Stimulated activated CD4-positive, alpha-beta T cell treated with anti-CD3 and anti-CD28 coated beads, Interleukin-15, amount 100 ng/mL, for 1 hour (primary cell): ENCODE data around the gene CFAP99.

Experiments used
- DNase-seq, 2 donors: peaks; one replicate each; pipeline ENCODE4 v3.0.0-alpha.2; 2020; ENCODE audit warnings: low read depth in 1 of 2, low spot score in 1 of 2

The CFAP99 gene

DNA sequence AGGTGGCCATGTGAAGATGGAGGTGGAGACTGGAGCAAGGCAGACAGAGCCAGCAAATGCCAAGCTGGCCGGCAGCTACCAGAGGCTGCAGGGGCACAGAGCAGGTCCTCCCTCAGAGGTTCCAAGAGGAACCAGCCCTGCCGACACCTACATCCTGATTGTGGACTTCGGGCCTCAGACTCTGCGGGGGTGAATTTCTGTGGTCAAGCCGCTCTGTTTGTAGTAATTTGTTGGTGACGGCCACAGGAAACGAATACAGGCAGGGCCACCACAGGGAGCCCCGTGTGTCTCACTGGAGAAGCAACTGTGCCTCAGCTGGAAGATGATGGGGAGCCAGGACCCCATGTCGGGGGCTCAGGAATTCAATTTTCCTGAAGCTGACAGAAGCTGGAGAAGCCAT, 28.6 kb upstream of the CFAP99 start:
- no peak for DNase-seq

- no peak for DNase-seq
Measured at GRCh38 chr4:2390784-2391421, 27.9 kb upstream of the CFAP99 start.

GRCh38 chr4:2393353-2394270, 25.1 kb upstream of the CFAP99 start:
- no peak for DNase-seq

DNA sequence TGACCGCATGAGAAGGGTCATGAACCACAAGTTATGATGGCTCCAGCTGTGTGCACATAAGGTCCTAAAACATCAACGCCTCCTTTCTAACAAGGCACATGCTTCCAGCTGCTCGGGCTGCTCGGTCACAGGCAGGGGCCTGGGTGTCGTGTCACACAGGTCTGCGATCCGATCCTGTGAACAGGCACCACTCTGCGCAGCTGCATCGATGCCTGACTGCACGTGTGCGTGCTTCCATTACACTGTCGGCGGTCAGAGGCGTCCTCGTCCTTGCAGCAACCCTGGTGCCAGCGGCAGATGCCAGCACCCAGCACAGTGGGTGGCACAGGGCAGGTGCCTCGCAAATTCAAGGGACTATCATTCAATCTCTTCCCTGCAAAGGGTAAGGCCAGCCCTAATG, 24.2 kb upstream of the CFAP99 start:
- DNase-seq: no peak

GRCh38 chr4:2395038-2395437, 23.7 kb upstream of the CFAP99 start:
- DNase-seq: no peak

DNA sequence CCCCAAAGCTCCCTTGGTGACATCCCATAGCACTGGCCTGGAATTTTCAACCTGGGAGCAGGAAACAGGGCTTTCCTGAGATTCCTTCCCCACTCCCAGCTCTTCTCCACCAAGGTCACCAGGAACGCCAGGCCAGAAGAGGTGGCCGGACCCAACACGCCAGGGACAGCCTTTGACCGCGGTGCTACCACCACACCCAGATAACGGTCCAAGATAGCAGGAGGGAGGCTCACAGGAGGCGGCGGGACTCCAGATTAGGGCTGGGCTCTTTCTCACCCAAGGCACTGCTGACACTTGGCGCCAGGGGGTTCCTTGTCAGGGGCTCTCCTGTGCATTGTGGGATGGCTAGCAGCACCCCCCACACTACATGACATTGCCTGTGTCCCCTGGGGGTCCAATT, 23.2 kb upstream of the CFAP99 start:
- no peak for DNase-seq

GRCh38 chr4:2396781-2397368, 21.9 kb upstream of the CFAP99 start:
- no peak for DNase-seq

DNA sequence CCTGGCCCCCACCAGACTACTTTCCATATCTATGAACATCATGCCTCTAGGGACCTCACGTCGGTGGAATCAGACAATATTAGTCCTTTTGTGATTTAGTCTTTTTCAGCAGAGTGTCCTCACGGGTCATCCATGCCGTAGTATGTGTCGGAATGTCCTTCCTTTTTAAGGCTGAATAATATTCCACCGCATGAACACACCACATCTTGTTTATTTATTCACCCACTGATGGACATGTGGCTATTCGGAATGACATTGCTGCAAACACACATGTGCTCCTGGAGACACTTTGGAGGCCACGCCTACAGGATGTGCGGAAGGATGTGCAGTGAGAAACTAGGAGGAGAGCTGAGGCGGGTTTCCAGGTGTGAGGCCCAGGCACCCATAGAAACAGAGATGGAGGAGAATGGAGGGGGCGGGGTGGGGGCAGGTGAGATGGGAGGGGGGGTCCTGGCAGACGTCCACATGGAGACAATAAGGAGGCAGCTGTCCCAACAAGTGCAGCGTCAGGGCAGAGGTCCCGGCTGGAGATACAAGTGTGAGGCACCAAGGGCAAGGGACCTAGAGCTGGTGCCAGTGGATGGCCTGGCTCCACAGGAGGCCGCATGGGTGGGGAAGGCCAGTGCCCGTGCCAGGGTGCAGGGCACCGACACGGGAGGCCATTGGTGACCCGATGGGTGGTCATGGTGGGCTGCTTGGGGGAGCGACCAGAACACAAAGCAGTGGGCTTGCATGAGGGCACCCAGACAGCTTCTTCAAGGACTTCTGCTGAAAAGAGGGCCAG, 21.0 kb upstream of the CFAP99 start:
- DNase-seq: no peak

GRCh38 chr4:2399216-2399615, 19.5 kb upstream of the CFAP99 start:
- no peak for DNase-seq

DNA sequence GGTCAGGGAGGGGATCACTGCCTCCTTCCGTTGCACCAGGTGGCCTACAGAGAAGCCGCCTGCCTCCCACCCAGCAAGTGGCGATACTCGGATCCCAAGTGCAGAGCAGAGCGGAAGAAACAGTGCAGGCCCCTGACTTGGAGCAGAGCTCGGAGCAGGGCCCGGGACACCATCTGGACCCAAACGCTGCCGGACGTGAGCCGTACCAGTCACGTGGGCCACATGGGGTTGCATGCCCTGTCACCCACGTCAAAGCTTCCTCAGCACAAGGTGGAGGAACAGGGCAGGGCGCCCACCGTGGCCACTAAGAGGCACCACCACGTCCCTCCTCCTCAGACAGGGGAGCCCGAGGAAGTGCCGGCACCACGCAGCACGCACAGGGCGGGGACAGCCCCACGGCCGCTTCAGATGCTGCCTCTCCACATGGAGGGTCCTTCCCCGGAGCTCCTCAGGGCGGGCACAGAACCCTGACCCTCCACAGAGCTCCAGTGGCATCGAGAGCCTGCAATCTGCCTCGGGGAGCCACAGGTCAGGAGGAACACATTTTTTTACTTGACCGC, 19.0 kb upstream of the CFAP99 start:
- DNase-seq: no peak

- DNase-seq: no peak
Measured at GRCh38 chr4:2400841-2401609, 17.7 kb upstream of the CFAP99 start.

DNA sequence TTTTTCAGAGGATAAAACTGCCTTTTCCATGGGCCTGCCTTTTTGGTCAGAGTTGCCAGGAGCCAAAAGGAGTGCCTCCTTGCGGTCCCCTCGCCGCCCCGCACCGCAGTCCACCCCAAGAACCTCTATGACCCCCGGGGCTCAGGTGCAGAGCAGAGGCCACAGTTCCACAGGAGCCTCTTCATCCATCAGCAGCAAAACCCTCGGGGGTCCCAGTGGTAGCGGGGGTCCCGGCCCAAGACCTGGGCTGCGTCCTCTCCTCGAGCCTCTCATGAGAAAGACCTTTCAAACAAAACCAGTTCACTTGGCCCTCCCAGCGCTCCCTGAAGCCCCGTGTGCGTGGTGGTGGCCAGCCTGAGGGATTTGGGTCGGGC, 17.2 kb upstream of the CFAP99 start:
- no peak for DNase-seq

- DNase-seq: no peak
Measured at GRCh38 chr4:2402048-2402842, 16.5 kb upstream of the CFAP99 start.

DNA sequence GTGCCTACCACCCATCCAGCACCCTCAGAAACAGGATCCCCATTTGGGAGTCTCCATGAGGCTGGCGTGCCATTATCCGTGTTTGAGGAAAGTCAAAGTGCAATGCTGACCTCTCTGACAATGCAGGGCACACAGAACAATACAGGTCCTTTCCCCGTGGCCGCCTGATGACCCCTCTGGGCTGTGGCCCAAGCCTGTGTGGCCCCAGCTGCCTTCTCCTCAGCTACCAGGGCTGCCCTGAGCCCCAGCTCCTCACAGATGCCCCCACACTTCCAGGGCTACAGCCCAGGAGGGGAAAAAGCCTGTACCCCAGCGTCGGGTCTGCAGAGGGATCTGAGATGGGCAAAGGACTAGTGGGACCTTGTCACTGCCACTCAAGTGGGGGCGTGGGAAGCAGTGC, 15.8 kb upstream of the CFAP99 start:
- DNase-seq: no peak

- no peak for DNase-seq
Measured at GRCh38 chr4:2406406-2406805, 12.3 kb upstream of the CFAP99 start.

- DNase-seq: no peak
Measured at GRCh38 chr4:2406920-2407319, 11.8 kb upstream of the CFAP99 start.

DNA sequence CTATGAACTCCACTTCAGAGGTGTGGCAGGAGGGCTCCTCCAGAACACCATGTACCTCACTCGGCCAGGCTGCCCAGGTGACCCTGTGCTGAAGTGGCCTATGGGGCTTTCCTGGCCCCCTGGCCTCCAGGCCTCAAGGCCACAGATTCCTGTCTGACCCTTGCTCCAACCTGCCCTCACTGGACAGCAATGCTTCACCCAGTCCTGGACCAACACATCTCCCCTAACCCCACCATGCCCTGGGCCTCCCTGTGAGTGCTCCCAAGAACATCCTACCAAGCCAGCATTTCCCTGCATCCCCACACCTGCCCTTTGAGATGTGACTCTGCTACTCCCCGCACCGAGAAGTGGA, 10.8 kb upstream of the CFAP99 start:
- DNase-seq: no peak

DNA sequence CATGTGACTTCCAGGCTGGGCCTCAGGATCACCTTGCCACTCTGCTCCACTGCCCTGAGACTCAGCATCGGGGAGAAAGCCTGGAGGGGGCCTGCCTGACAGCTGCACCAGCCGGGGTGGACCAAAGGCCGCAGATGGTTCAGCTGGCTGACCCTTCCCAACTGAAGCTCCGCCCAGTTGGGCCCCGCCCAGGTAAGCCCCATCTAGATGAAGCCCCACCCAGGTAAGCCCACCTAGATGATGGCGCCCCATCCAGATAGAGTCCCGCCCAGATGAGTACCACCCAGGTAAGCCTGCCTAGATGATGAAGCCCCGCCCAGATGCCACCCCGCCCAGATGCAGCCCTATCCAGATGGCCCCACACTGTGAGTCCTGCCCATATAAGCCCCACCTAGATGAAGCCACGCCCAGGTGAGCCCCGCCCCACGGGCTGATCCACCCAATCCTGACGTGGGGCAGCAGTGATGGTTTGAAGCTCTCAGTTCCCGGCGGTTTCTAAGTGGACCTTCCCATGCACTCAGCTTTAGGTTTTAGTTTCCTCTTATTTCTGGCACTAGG, 10.3 kb upstream of the CFAP99 start:
- no peak for DNase-seq

DNA sequence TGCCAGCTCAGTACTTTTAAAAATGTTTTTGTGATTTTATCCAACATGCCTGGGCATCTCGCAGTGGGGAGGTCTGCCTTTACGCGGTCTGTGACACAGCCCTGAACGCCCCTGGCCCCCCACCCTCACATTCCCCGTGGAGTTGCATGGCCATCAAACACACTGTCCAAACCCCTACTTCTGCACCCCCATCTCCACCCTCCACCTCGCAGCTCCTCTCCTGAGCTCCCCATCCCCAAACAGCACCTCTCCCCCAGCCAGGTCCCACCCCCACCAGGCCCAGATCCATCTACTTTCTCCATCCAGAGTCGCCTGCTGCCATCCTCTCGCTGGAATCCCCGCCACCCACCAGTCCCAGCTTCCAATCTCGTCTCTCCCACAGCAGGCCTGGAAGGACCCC, 9.8 kb upstream of the CFAP99 start:
- no peak for DNase-seq
